Esophagus squamous epithelium (tissue), 5 donors: ENCODE measurements around the gene CC2D2A. TPM values are rescaled to one million over a fixed set of nuclear protein-coding genes. Genes with fewer than 3 reads are reported as not detected.

Experiments
- DNase-seq: peaks from one replicate; lab custom pipeline; 2025; lab: John Stamatoyannopoulos, UW
- H3K27ac ChIP-seq, 4 donors: fragments of 200-600 bp; sonication (generic); one replicate each; pipeline ENCODE4 v1.5.1; 2016 to 2019; ENCODE audit warnings: mild to moderate bottlenecking in 1 of 4
- H3K27me3 ChIP-seq, 4 donors: fragments of 200-600 bp; sonication (generic); 1 replicate in 3 of 4; 2 replicates in 1 of 4; pipeline versions ENCODE4 v1.5.1 to v1.6.0; 2017 to 2021; ENCODE audit warnings: antibody characterized with exemption in 1 of 4
- H3K36me3 ChIP-seq, 3 donors: fragments of 200-600 bp; sonication (generic); one replicate each; pipeline ENCODE4 v1.5.1; 2016 to 2019
- H3K4me1 ChIP-seq, 3 donors: fragments of 200-600 bp; sonication (generic); one replicate each; pipeline ENCODE4 v1.5.1; 2017 to 2019
- H3K4me3 ChIP-seq, 4 donors: fragments of 200-600 bp; sonication (generic); 1 replicate in 3 of 4; 2 replicates in 1 of 4; pipeline ENCODE4 v1.5.1; 2016 to 2019; ENCODE audit warnings: mild to moderate bottlenecking in 2 of 4, moderate library complexity in 1 of 4
- H3K9me3 ChIP-seq, 3 donors: fragments of 200-600 bp; sonication (generic); one replicate each; pipeline ENCODE4 v1.5.1; 2016 to 2019
- POLR2A ChIP-seq, 4 donors: fragments of 450-650 bp; IDR thresholded peaks; one replicate each; pipeline ENCODE4 v1.6.1; 2017; ENCODE audit warnings: antibody characterized with exemption in 4 of 4, mild to moderate bottlenecking in 4 of 4, moderate library complexity in 3 of 4
- WGBS, 2 donors: methylation state at CpG; one replicate each; pipeline ENCODE4 v1.1.5; 2018; 5-methylcytosine and 5-hydroxymethylcytosine counted together
- intact Hi-C: fragments of 100-400 bp; cut with DNase I; formaldehyde crosslinking; loops from one replicate; pipeline ENCODE4 v1.15.0; 2022
- total RNA-seq, 4 donors: library from RNA; depleted of rRNA; stranded (reverse); fragments of >200 nt; gene quantifications; one replicate each; pipeline ENCODE4 v1.1.0, GENCODE V29; 2016
- TF ChIP-seq, protein P1 (sequence below), 6 experiments: fragments of 450-650 bp in 4 of 6; fragments of 200-600 bp in 2 of 6; sonication (generic) in 2 of 6; IDR thresholded peaks; one replicate each; pipeline ENCODE4 v1.5.1; 2016 to 2019; ENCODE audit warnings: antibody characterized with exemption in 6 of 6, mild to moderate bottlenecking in 4 of 6, moderate library complexity in 4 of 6
- donor health status: DM: yes; HTN: yes; CAD: no.

The CC2D2A gene
- total RNA-seq, 4 donors from 2014 or later: 2.1 to 9.0 (median 6.4) TPM

DNA sequence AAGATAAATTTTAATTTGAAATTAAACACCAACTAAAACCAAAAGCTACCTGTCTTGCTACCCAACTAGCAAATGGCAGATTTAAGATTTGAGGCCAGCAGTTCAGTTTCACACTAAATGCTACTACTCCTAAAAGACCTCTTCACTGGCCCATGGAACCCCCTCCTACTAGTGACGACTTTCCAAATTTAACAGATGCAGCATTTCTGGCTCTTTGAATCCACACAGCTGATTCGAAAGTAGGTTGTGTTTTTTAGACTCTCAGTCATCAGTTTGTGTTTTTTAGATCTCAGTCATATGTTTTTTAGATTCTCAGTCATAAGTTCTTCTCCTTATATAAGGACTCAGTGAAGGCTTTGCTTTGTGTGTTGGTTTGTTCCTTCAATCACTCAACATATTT is 11.1 kb upstream of the CC2D2A start:
- TF ChIP-seq, protein P1, sequence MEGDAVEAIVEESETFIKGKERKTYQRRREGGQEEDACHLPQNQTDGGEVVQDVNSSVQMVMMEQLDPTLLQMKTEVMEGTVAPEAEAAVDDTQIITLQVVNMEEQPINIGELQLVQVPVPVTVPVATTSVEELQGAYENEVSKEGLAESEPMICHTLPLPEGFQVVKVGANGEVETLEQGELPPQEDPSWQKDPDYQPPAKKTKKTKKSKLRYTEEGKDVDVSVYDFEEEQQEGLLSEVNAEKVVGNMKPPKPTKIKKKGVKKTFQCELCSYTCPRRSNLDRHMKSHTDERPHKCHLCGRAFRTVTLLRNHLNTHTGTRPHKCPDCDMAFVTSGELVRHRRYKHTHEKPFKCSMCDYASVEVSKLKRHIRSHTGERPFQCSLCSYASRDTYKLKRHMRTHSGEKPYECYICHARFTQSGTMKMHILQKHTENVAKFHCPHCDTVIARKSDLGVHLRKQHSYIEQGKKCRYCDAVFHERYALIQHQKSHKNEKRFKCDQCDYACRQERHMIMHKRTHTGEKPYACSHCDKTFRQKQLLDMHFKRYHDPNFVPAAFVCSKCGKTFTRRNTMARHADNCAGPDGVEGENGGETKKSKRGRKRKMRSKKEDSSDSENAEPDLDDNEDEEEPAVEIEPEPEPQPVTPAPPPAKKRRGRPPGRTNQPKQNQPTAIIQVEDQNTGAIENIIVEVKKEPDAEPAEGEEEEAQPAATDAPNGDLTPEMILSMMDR (IDR thresholded peaks at IDR 0.05): no peak
- no peak for TF ChIP-seq POLR2A (IDR thresholded peaks at IDR 0.05)
- H3K27me3 ChIP-seq: no peaks in the 10 kb centered on the region
- H3K27ac ChIP-seq: peak overlapping the region in 1 of 4 donors; percentile 8
- H3K4me3 ChIP-seq: no peak overlapping the region
- peaks cover 4 to 26% (median 17%) of the 10 kb centered on the region in 3 donors for H3K4me1 ChIP-seq
- H3K9me3 ChIP-seq: no peaks in the 10 kb centered on the region
- intact Hi-C loops: loop anchor here (5.0 kb wide), 1 partner anchor 221 kb away; no protein-coding TSS in a partner anchor
- DNase-seq: no peak
- H3K36me3 ChIP-seq: no peaks in the 10 kb centered on the region
- WGBS, 2 donors: 57 to 76% methylated on average over 2 of the region's 2 CpGs

GRCh38 chr4:15459706-15460105 is 10.0 kb upstream of the CC2D2A start:
- intact Hi-C loops: loop anchor here (5.0 kb wide), 1 partner anchor 222 kb away; no protein-coding TSS in a partner anchor
- Histone ChIP-seq H3K27ac (peak overlapping the region in 1 of 4 donors; percentile 21), H3K27me3 (no peaks in the 10 kb centered on the region), H3K9me3 (no peaks in the 10 kb centered on the region), H3K4me3 (no peak overlapping the region), H3K36me3 (no peaks in the 10 kb centered on the region), H3K4me1 (peaks cover 4 to 24% (median 16%) of the 10 kb centered on the region in 3 donors)
- no peak for DNase-seq
- TF ChIP-seq POLR2A (IDR thresholded peaks at IDR 0.05): no peak
- TF ChIP-seq, protein P1 (IDR thresholded peaks at IDR 0.05): no peak

GRCh38 chr4:15466596-15466995 is 3.1 kb upstream of the CC2D2A start:
- no peak for DNase-seq
- intact Hi-C loops: no loop called here
- TF ChIP-seq, protein P1 (IDR thresholded peaks at IDR 0.05): no peak
- no peak for TF ChIP-seq POLR2A (IDR thresholded peaks at IDR 0.05)
- H3K27ac ChIP-seq: no peak overlapping the region
- WGBS, 2 donors: 57% methylated on average over 1 of the region's 1 CpG
- H3K27me3 ChIP-seq: no peaks in the 10 kb centered on the region
- peaks cover 0 to 26% (median 6%) of the 10 kb centered on the region in 3 donors for H3K4me1 ChIP-seq
- no peak overlapping the region for H3K4me3 ChIP-seq
- no peaks in the 10 kb centered on the region for H3K9me3 ChIP-seq
- H3K36me3 ChIP-seq: no peaks in the 10 kb centered on the region

DNA sequence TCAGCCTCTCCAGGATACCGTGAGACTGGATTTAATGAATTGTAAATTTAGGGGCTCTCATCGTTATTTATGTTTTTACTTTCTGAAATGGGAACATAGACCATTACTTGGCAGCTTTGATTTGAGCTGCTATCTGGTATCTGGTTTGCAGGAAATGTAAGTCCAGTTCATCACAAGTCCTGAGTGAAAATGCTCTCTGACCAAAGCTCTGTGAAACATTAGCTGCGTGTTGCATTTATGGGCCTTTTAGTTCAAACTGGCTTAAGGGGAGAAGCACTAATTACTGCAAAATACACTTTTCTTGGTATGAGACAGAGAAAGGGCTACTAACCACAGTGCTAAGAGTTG is 420 bp downstream of the CC2D2A start:
- H3K27me3 ChIP-seq: no peaks in the 10 kb centered on the region
- DNase-seq: no peak
- peak overlapping the region in 3 of 4 donors; percentile 39 to 49 (median 45) for H3K27ac ChIP-seq
- TF ChIP-seq POLR2A (IDR thresholded peaks at IDR 0.05): no peak
- TF ChIP-seq, protein P1 (IDR thresholded peaks at IDR 0.05): no peak
- peaks cover 0 to 26% (median 6%) of the 10 kb centered on the region in 3 donors for H3K4me1 ChIP-seq
- WGBS, 2 donors: 3 to 11% methylated on average over 3 of the region's 3 CpGs
- intact Hi-C loops: no loop called here
- no peaks in the 10 kb centered on the region for H3K9me3 ChIP-seq
- H3K4me3 ChIP-seq: peak overlapping the region; percentile 20 to 59 (median 45)
- no peaks in the 10 kb centered on the region for H3K36me3 ChIP-seq

DNA sequence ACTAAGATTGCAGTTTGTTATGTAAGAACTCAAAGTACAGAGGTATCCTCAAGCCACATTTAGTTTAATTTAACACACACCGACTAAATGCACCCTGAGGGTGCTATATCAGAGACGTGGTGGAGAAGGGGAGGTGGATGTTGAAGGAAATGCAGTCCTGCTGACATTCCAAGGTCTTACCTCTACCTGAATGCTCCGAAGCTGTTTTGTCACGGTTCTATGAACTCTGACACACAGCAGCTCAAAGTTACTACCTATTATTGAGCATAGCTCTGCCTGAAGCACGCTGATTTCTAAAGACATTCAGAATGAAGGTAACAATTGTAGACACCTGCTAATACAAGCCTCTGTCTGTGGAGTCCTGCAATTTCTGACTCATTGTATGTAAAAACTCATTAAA is 6.7 kb downstream of the CC2D2A start:
- DNase-seq: no peak
- H3K27ac ChIP-seq: no peak overlapping the region
- H3K4me1 ChIP-seq: peaks cover 0 to 23% (median 15%) of the 10 kb centered on the region in 3 donors
- H3K27me3 ChIP-seq: no peaks in the 10 kb centered on the region
- WGBS, 2 donors: 50 to 53% methylated on average over 5 of the region's 5 CpGs
- intact Hi-C loops: loop anchor here (5.0 kb wide), 1 partner anchor 481 kb away; no protein-coding TSS in a partner anchor
- H3K9me3 ChIP-seq: no peaks in the 10 kb centered on the region
- H3K36me3 ChIP-seq: peaks cover 0 to 7% (median 0%) of the 10 kb centered on the region in 3 donors
- no peak overlapping the region for H3K4me3 ChIP-seq
- no peak for TF ChIP-seq POLR2A (IDR thresholded peaks at IDR 0.05)
- TF ChIP-seq, protein P1 (IDR thresholded peaks at IDR 0.05): no peak
